Cardiac muscle cell (in vitro differentiated cells and primary cell): Measurements from ENCODE around the gene GOT1. TPM values are rescaled to one million over a fixed set of nuclear protein-coding genes. Genes with fewer than 3 reads are reported as not detected.
A peak's percentile ranks its signal among the peaks of the same experiment; 100 is the strongest.

Source experiments
- DNase-seq, 2 donors: peaks; one replicate each; pipeline versions ENCODE4 v3.0.0 to v3.0.0-alpha.2; 2010 to 2017; ENCODE audit warnings: low read depth in 1 of 2, low spot score in 1 of 2
- H3K27ac ChIP-seq: fragments of 200-600 bp; sonication (generic); 2 replicates; pipeline ENCODE4 v1.5.1; 2016
- H3K27me3 ChIP-seq: fragments of 200-600 bp; sonication (generic); 2 replicates; pipeline ENCODE4 v1.6.0; 2016; ENCODE audit warnings: control low read depth
- H3K36me3 ChIP-seq: fragments of 200-600 bp; sonication (generic); 2 replicates; pipeline ENCODE4 v1.5.1; 2016; ENCODE audit warnings: control low read depth
- H3K4me1 ChIP-seq: fragments of 200-600 bp; sonication (generic); 2 replicates; pipeline ENCODE4 v1.8.1; 2017; ENCODE audit warnings: low read depth, mild to moderate bottlenecking, mixed run types
- H3K4me3 ChIP-seq: fragments of 200-600 bp; sonication (generic); 2 replicates; pipeline ENCODE4 v1.5.1; 2016; ENCODE audit warnings: mild to moderate bottlenecking
- H3K9me3 ChIP-seq: fragments of 200-600 bp; sonication (generic); 2 replicates; pipeline ENCODE4 v1.5.1; 2017; ENCODE audit warnings: low read depth, mild to moderate bottlenecking, control low read depth
- CTCF ChIP-seq: IDR thresholded peaks from 2 replicates; pipeline ENCODE4 v1.5.1; 2012; ENCODE audit warnings: low read depth, mild to moderate bottlenecking, low read length
- polyA plus RNA-seq: library from polyadenylated mRNA; unstranded; fragments of >200 nt; fragmentation: Nextera tagmentation; extraction: Ambion mirVana; gene quantifications from 2 replicates; pipeline ENCODE4 v1.2.1, GENCODE V29; 2016
- total RNA-seq: library from RNA; depleted of rRNA; stranded (reverse); fragments of >200 nt; gene quantifications from 2 replicates; pipeline ENCODE4 v1.2.3, GENCODE V29; 2016

Gene GOT1
- total and polyA plus RNA-seq, 2 experiments from 2014 or later = 114 to 243 TPM

GRCh38 chr10:99410876-99411275 is 19.5 kb downstream of the GOT1 start:
- no peaks in the 10 kb centered on the region for H3K9me3 ChIP-seq
- no peak for TF ChIP-seq CTCF
- H3K36me3 ChIP-seq = peaks cover 8% of the 10 kb centered on the region
- peaks cover 3% of the 10 kb centered on the region for H3K4me1 ChIP-seq
- DNase-seq = no peak
- H3K4me3 ChIP-seq = no peak overlapping the region
- no peak overlapping the region for H3K27ac ChIP-seq
- H3K27me3 ChIP-seq = no peaks in the 10 kb centered on the region

- TF ChIP-seq CTCF = no peak
- H3K27ac ChIP-seq = no peak overlapping the region
- H3K36me3 ChIP-seq = peaks cover 15% of the 10 kb centered on the region
- no peak for DNase-seq
- no peak overlapping the region for H3K4me3 ChIP-seq
- H3K27me3 ChIP-seq = no peaks in the 10 kb centered on the region
- H3K4me1 ChIP-seq = peaks cover 3% of the 10 kb centered on the region
- no peaks in the 10 kb centered on the region for H3K9me3 ChIP-seq
These were observed 20.3 kb downstream of the GOT1 start for GRCh38 chr10:99410146-99410545.

GRCh38 chr10:99406149-99406548 is 24.3 kb downstream of the GOT1 start:
- Histone ChIP-seq H3K27me3 (no peaks in the 10 kb centered on the region), H3K4me3 (no peak overlapping the region), H3K9me3 (no peaks in the 10 kb centered on the region), H3K27ac (no peak overlapping the region), H3K4me1 (no peaks in the 10 kb centered on the region), H3K36me3 (peaks cover 36% of the 10 kb centered on the region)
- no peak for TF ChIP-seq CTCF
- DNase-seq = no peak

GRCh38 chr10:99403674-99404073 is 26.8 kb downstream of the GOT1 start:
- H3K9me3 ChIP-seq = no peaks in the 10 kb centered on the region
- H3K27me3 ChIP-seq = no peaks in the 10 kb centered on the region
- no peak overlapping the region for H3K27ac ChIP-seq
- no peaks in the 10 kb centered on the region for H3K4me1 ChIP-seq
- peaks cover 60% of the 10 kb centered on the region for H3K36me3 ChIP-seq
- DNase-seq = peak in 1 of 2 donors; percentile 10
- no peak overlapping the region for H3K4me3 ChIP-seq
- TF ChIP-seq CTCF = no peak

- H3K4me3 ChIP-seq = no peak overlapping the region
- H3K27me3 ChIP-seq = no peaks in the 10 kb centered on the region
- no peak for DNase-seq
- H3K27ac ChIP-seq = no peak overlapping the region
- H3K4me1 ChIP-seq = no peaks in the 10 kb centered on the region
- H3K9me3 ChIP-seq = no peaks in the 10 kb centered on the region
- no peak for TF ChIP-seq CTCF
- H3K36me3 ChIP-seq = peaks cover 57% of the 10 kb centered on the region
These were observed 30.8 kb downstream of the GOT1 start for GRCh38 chr10:99399664-99400063.

- DNase-seq = peak in 1 of 2 donors; percentile 74
- Histone ChIP-seq H3K9me3 (no peaks in the 10 kb centered on the region), H3K4me3 (no peak overlapping the region), H3K36me3 (peaks cover 43% of the 10 kb centered on the region), H3K27me3 (no peaks in the 10 kb centered on the region), H3K27ac (peak overlapping the region; percentile 12), H3K4me1 (no peaks in the 10 kb centered on the region)
- TF ChIP-seq CTCF = no peak
These were observed 34.0 kb downstream of the GOT1 start for GRCh38 chr10:99396471-99396870.
